Ishikawa (cell line): ENCODE data around the gene PCDHGA12.

Experiments
- CEBPB ChIP-seq: IDR thresholded peaks from 2 replicates; pipeline ENCODE4 v1.6.1; 2012
- CREB1 ChIP-seq: IDR thresholded peaks from 2 replicates; pipeline ENCODE4 v1.6.1; 2012; ENCODE audit warnings: low read depth
- EP300 ChIP-seq: IDR thresholded peaks from 2 replicates; pipeline ENCODE4 v1.6.1; 2012; ENCODE audit warnings: borderline replicate concordance
- FOXM1 ChIP-seq: IDR thresholded peaks from 2 replicates; pipeline ENCODE4 v1.6.1; 2012; ENCODE audit warnings: low read depth, borderline replicate concordance
- NFIC ChIP-seq: IDR thresholded peaks from 2 replicates; pipeline ENCODE4 v1.6.1; 2012
- RAD21 ChIP-seq: IDR thresholded peaks from 2 replicates; pipeline ENCODE4 v1.6.1; 2012; ENCODE audit warnings: low read depth
- TAF1 ChIP-seq: IDR thresholded peaks from 2 replicates; pipeline ENCODE4 v1.6.1; 2012; ENCODE audit warnings: low read depth, mild to moderate bottlenecking
- TEAD4 ChIP-seq: IDR thresholded peaks from 2 replicates; pipeline ENCODE4 v1.6.1; 2012
- YY1 ChIP-seq: IDR thresholded peaks from 2 replicates; pipeline ENCODE4 v1.6.1; 2012; ENCODE audit warnings: low read depth
- TF ChIP-seq, protein P1 (sequence below): IDR thresholded peaks from 2 replicates; pipeline ENCODE4 v1.6.1; 2012
- TF ChIP-seq, protein P2 (sequence below): IDR thresholded peaks from 2 replicates; pipeline ENCODE4 v1.6.1; 2012; ENCODE audit warnings: low read depth, mild to moderate bottlenecking

DNA sequence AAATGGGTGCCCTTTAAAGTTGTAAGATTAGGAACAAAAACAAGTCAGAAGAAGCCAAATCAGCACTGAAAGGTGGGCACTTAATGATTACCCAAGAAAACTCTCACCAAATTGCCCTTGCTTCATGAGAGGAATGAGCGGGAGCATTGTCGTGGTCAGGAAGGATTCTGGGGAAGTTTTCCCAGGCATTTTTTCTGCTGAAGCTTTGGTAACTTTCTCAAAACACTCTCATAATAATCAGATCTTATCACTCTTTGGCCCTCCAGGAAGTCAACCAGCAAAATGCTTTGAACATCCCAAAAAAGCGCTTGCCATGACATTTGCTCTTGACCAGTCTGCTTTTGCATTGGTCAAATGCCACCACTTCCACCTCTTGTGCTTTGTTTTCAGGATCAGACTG lies 35.0 kb downstream of the PCDHGA12 start:
- TF ChIP-seq, protein P1, sequence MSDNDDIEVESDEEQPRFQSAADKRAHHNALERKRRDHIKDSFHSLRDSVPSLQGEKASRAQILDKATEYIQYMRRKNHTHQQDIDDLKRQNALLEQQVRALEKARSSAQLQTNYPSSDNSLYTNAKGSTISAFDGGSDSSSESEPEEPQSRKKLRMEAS = no peak
- TF ChIP-seq TAF1 (no peak), TEAD4 (no peak), NFIC (no peak), CREB1 (no peak), FOXM1 (no peak), RAD21 (no peak), CEBPB (no peak), EP300 (no peak), YY1 (no peak)
- TF ChIP-seq, protein P2, sequence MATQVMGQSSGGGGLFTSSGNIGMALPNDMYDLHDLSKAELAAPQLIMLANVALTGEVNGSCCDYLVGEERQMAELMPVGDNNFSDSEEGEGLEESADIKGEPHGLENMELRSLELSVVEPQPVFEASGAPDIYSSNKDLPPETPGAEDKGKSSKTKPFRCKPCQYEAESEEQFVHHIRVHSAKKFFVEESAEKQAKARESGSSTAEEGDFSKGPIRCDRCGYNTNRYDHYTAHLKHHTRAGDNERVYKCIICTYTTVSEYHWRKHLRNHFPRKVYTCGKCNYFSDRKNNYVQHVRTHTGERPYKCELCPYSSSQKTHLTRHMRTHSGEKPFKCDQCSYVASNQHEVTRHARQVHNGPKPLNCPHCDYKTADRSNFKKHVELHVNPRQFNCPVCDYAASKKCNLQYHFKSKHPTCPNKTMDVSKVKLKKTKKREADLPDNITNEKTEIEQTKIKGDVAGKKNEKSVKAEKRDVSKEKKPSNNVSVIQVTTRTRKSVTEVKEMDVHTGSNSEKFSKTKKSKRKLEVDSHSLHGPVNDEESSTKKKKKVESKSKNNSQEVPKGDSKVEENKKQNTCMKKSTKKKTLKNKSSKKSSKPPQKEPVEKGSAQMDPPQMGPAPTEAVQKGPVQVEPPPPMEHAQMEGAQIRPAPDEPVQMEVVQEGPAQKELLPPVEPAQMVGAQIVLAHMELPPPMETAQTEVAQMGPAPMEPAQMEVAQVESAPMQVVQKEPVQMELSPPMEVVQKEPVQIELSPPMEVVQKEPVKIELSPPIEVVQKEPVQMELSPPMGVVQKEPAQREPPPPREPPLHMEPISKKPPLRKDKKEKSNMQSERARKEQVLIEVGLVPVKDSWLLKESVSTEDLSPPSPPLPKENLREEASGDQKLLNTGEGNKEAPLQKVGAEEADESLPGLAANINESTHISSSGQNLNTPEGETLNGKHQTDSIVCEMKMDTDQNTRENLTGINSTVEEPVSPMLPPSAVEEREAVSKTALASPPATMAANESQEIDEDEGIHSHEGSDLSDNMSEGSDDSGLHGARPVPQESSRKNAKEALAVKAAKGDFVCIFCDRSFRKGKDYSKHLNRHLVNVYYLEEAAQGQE = no peak
